Right atrium auricular region (tissue), 2 donors: ENCODE data around the gene PLXDC2. TPM values are rescaled to one million over a fixed set of nuclear protein-coding genes. Genes with fewer than 3 reads are reported as not detected.

Experiments used
- DNase-seq: peaks from one replicate; pipeline ENCODE4 v3.0.0-alpha.2; 2019; ENCODE audit warnings: low spot score
- H3K27ac ChIP-seq, 2 donors: fragments of 200-600 bp; sonication (generic); 1 replicate in 1 of 2; 2 replicates in 1 of 2; pipeline ENCODE4 v1.5.1; 2016 to 2019
- H3K27me3 ChIP-seq, 2 donors: fragments of 200-600 bp; sonication (generic); one replicate each; pipeline versions ENCODE4 v1.5.1 to v1.6.0; 2017 to 2019
- H3K36me3 ChIP-seq: fragments of 200-600 bp; sonication (generic); one replicate; pipeline ENCODE4 v1.5.1; 2016
- H3K4me1 ChIP-seq, 2 donors: fragments of 200-600 bp; sonication (generic); one replicate each; pipeline versions ENCODE4 v1.5.1 to v1.6.0; 2017 to 2019
- H3K4me3 ChIP-seq, 2 donors: fragments of 200-600 bp; sonication (generic); 1 replicate in 1 of 2; 2 replicates in 1 of 2; pipeline ENCODE4 v1.5.1; 2017 to 2019; ENCODE audit warnings: mild to moderate bottlenecking in 1 of 2, moderate library complexity in 1 of 2
- H3K9me3 ChIP-seq, 2 donors: fragments of 200-600 bp; sonication (generic); one replicate each; pipeline ENCODE4 v1.5.1; 2019
- CTCF ChIP-seq, 2 donors: fragments of 200-600 bp; sonication (generic); IDR thresholded peaks; one replicate each; pipeline ENCODE4 v1.5.1; 2019; ENCODE audit warnings: antibody characterized with exemption in 2 of 2
- total RNA-seq, 2 donors: library from RNA; depleted of rRNA; stranded (reverse); fragments of >200 nt; gene quantifications; one replicate each; pipeline ENCODE4 v1.1.0, GENCODE V29; 2016

The PLXDC2 gene
- total RNA-seq, 2 donors from 2014 or later = 24.0 to 43.6 TPM

- Histone ChIP-seq H3K27ac (peak overlapping the region; percentile 30 to 70), H3K27me3 (no peaks in the 10 kb centered on the region), H3K9me3 (no peaks in the 10 kb centered on the region), H3K4me1 (peaks cover 0 to 35% of the 10 kb centered on the region in 2 donors), H3K36me3 (peaks cover 3% of the 10 kb centered on the region), H3K4me3 (no peak overlapping the region)
- no peak for TF ChIP-seq CTCF (IDR thresholded peaks at IDR 0.05)
- no peak for DNase-seq
Observed at GRCh38 chr10:20002657-20003056, 186.4 kb downstream of the PLXDC2 start.

- Histone ChIP-seq H3K27ac (peak overlapping the region; percentile 65 to 70), H3K4me1 (peaks cover 0 to 35% of the 10 kb centered on the region in 2 donors), H3K27me3 (no peaks in the 10 kb centered on the region), H3K4me3 (no peak overlapping the region), H3K9me3 (no peaks in the 10 kb centered on the region), H3K36me3 (peaks cover 3% of the 10 kb centered on the region)
- TF ChIP-seq CTCF (IDR thresholded peaks at IDR 0.05) = no peak
- peak; percentile 71 for DNase-seq
Observed at GRCh38 chr10:20004087-20004523, 187.9 kb downstream of the PLXDC2 start.

GRCh38 chr10:20005638-20006037, 189.4 kb downstream of the PLXDC2 start:
- Histone ChIP-seq H3K4me3 (no peak overlapping the region), H3K27ac (peak overlapping the region; percentile 65 to 70), H3K9me3 (no peaks in the 10 kb centered on the region), H3K4me1 (peaks cover 0 to 35% of the 10 kb centered on the region in 2 donors), H3K27me3 (no peaks in the 10 kb centered on the region), H3K36me3 (peaks cover 3% of the 10 kb centered on the region)
- TF ChIP-seq CTCF (IDR thresholded peaks at IDR 0.05) = no peak
- DNase-seq = no peak

GRCh38 chr10:20006169-20006870, 190.1 kb downstream of the PLXDC2 start:
- H3K27me3 ChIP-seq = no peaks in the 10 kb centered on the region
- H3K4me3 ChIP-seq = no peak overlapping the region
- peaks cover 0 to 35% of the 10 kb centered on the region in 2 donors for H3K4me1 ChIP-seq
- H3K36me3 ChIP-seq = peaks cover 3% of the 10 kb centered on the region
- H3K27ac ChIP-seq = peak overlapping the region in 1 of 2 donors; percentile 3
- no peaks in the 10 kb centered on the region for H3K9me3 ChIP-seq
- DNase-seq = no peak
- TF ChIP-seq CTCF (IDR thresholded peaks at IDR 0.05) = no peak

- Histone ChIP-seq H3K27ac (no peak overlapping the region), H3K4me3 (no peak overlapping the region), H3K4me1 (peaks cover 0 to 35% of the 10 kb centered on the region in 2 donors), H3K27me3 (no peaks in the 10 kb centered on the region), H3K9me3 (no peaks in the 10 kb centered on the region), H3K36me3 (peaks cover 3% of the 10 kb centered on the region)
- TF ChIP-seq CTCF (IDR thresholded peaks at IDR 0.05) = no peak
- no peak for DNase-seq
Observed at GRCh38 chr10:20007426-20007825, 191.2 kb downstream of the PLXDC2 start.
